ENCODE data around the gene ADAM21. TPM values are rescaled to one million over a fixed set of nuclear protein-coding genes. Genes with fewer than 3 reads are reported as not detected.
"Not testable (repeated sequence)": the region's sequence is repeated elsewhere in the genome, so short reads cannot be mapped to it uniquely, and the experiment has no call there.

ADAM21 gene
- total RNA-seq, 1 experiment from 2014 or later = 0.26 TPM

DNA sequence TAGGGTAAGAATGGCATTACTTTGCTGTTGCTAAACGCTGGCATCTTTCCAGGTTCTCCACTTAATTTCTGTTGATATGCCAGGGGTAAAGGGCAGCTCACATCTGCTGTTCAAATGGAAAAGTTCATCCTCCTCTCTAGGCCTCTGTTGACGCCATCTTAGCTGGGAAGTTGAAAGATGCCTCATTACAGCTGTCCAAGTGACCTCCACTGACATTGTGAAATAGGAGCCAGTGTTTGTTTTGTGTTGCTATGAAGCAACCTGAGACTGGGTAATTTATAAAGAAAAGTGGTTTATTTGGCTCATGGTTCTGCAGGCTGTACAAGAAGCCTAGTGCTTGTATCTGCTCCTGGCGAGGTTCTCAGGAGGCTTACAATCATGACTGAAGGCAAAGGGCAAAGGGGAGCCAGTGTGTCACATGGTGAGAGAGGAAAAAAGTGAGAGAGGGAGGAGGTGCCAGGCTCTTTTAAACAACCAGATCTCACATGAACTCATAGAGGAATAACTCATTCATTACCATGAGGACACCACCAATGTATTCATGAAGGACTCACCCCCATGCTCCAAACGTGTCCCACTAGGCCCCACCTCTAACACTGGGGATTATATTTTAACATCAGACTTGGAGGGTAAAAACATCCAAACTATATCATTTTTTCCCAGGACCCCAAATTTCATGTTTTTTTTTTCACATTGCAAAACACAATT, 3.2 kb upstream of the ADAM21 start:
- Histone ChIP-seq H3K9me3 (replicated peaks) (no peaks in the 10 kb centered on the region), H3K4me1 (replicated peaks) (no peaks in the 10 kb centered on the region), H3K27me3 (replicated peaks) (no peaks in the 10 kb centered on the region; the same call in 1 of the 2 replicates), H3K27ac (no peak overlapping the region), H3K36me3 (no peaks in the 10 kb centered on the region), H3K4me3 (no peak overlapping the region)
- no peak for DNase-seq (ENCODE audit: low read depth in 1 of 2, low spot score in 2 of 2)

- H3K36me3 ChIP-seq = no peaks in the 10 kb centered on the region
- H3K27ac ChIP-seq = no peak overlapping the region
- H3K9me3 ChIP-seq (replicated peaks) = no peaks in the 10 kb centered on the region
- H3K4me3 ChIP-seq = no peak overlapping the region
- DNase-seq (ENCODE audit: low read depth in 1 of 2, low spot score in 2 of 2) = no peak
- no peaks in the 10 kb centered on the region for H3K4me1 ChIP-seq (replicated peaks)
- no peaks in the 10 kb centered on the region; the same call in 1 of the 2 replicates for H3K27me3 ChIP-seq (replicated peaks)
These were observed 2.8 kb downstream of the ADAM21 start for GRCh38 chr14:70454731-70455130.

DNA sequence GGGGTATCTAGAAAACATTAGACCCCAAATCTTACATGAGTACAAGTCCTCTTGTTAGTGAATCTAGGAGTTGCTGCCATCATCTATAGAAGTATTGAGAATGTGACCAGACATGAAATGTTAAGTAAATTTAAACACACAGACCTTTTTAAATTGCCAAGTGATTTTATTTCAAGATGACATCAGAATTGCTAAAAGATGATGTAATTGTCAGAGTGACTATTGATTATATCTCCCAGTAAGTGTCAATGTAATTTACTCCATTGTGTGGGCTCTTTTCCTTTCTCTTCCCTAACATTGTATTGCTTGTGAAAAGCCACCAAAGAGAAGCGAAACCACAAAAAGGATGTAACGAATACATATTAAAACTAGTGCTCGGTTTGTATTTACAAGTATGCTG, 16.8 kb downstream of the ADAM21 start:
- Histone ChIP-seq H3K27ac (no peak overlapping the region), H3K36me3 (no peaks in the 10 kb centered on the region), H3K4me1 (replicated peaks) (no peaks in the 10 kb centered on the region), H3K4me3 (no peak overlapping the region), H3K27me3 (replicated peaks) (no peaks in the 10 kb centered on the region), H3K9me3 (replicated peaks) (no peaks in the 10 kb centered on the region)
- DNase-seq (ENCODE audit: low read depth in 1 of 2, low spot score in 2 of 2) = no peak

GRCh38 chr14:70470863-70471563, 19.0 kb downstream of the ADAM21 start:
- DNase-seq (ENCODE audit: low read depth in 1 of 2, low spot score in 2 of 2); H3K4me3 ChIP-seq; H3K27me3 ChIP-seq (replicated peaks); H3K36me3 ChIP-seq; H3K4me1 ChIP-seq (replicated peaks); H3K9me3 ChIP-seq (replicated peaks); H3K27ac ChIP-seq: not testable (repeated sequence)

- no peak for DNase-seq (ENCODE audit: low read depth in 1 of 2, low spot score in 2 of 2)
- no peaks in the 10 kb centered on the region for H3K4me1 ChIP-seq (replicated peaks)
These were observed 20.5 kb downstream of the ADAM21 start for GRCh38 chr14:70472253-70473159.

DNA sequence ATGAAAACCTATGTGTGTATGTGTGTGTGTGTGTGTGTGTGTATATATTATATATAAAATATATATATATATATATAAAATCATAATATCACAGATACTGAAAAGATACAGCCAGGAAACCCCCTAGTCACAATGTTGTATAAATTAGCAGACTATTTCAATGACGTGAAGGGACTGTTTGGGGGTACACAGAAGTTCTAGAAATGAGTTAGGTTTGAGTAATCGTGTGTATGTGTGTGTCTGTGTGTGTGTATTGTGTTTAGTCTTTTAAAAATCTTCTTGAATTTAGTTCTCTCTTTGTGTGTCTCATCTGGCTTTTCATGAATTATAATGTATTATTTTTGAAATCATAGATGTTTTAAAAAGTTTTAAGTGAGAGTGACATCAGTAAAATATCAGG, 21.9 kb downstream of the ADAM21 start:
- Histone ChIP-seq H3K9me3 (replicated peaks) (no peaks in the 10 kb centered on the region), H3K4me1 (replicated peaks) (no peaks in the 10 kb centered on the region), H3K36me3 (no peaks in the 10 kb centered on the region), H3K27me3 (replicated peaks) (no peaks in the 10 kb centered on the region), H3K4me3 (no peak overlapping the region), H3K27ac (no peak overlapping the region)
- no peak for DNase-seq (ENCODE audit: low read depth in 1 of 2, low spot score in 2 of 2)

More at GRCh38 chr14:70472253-70473159, 20.5 kb downstream of the ADAM21 start:
- H3K27ac ChIP-seq = no peak overlapping the region
- no peak overlapping the region for H3K4me3 ChIP-seq
- no peaks in the 10 kb centered on the region for H3K9me3 ChIP-seq (replicated peaks)
- H3K36me3 ChIP-seq = no peaks in the 10 kb centered on the region
- no peaks in the 10 kb centered on the region for H3K27me3 ChIP-seq (replicated peaks)

DNA sequence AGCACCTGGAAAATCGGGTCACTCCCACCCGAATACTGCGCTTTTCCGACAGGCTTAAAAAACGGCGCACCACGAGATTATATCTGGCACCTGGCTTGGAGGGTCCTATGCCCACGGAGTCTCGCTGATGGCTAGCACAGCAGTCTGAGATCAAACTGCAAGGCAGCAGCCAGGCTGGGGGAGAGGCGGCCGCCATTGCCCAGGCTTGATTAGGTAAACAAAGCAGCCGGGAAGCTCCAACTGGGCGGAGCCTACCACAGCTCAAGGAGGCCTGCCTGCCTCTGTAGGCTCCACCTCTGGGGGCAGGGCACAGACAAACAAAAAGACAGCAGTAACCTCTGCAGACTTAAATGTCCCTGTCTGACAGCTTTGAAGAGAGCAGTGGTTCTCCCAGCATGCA, 23.5 kb downstream of the ADAM21 start:
- H3K27ac ChIP-seq; DNase-seq (ENCODE audit: low read depth in 1 of 2, low spot score in 2 of 2); H3K4me1 ChIP-seq (replicated peaks); H3K36me3 ChIP-seq; H3K9me3 ChIP-seq (replicated peaks); H3K4me3 ChIP-seq; H3K27me3 ChIP-seq (replicated peaks): not testable (repeated sequence)

- H3K4me3 ChIP-seq; DNase-seq (ENCODE audit: low read depth in 1 of 2, low spot score in 2 of 2); H3K4me1 ChIP-seq (replicated peaks); H3K9me3 ChIP-seq (replicated peaks); H3K36me3 ChIP-seq; H3K27me3 ChIP-seq (replicated peaks); H3K27ac ChIP-seq: not testable (repeated sequence)
These were observed 25.6 kb downstream of the ADAM21 start for GRCh38 chr14:70477356-70478105.

DNA sequence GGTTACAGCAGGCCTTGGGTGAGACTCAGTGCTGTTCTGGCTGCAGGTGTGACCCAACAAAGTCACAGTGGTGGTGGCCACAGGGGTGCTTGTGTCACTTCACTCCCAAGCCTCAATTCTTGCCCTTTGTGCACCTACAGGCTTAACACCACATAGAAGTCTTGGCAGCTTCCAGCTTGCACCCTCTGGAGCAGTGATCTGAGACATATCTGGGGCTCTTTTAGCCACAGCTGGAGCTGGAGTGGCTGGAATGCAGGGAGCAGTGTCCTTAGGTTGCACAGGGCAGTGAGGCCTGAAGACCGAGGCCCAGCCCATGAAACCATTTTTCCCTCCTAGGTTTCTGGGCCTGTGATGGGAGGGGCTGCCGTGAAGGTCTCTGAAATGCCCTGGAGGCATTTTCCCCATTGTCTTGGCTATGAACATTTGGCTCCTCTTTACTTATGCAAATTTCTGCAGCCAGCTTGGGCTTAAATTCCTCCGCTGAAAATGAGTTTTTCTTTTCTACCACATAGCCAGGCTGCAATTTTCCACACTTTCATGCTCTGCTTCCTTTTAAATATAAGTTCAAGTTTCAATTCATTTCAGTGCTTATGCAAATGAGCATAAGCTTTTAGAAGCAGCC, 37.7 kb downstream of the ADAM21 start:
- Histone ChIP-seq H3K27ac (no peak overlapping the region), H3K36me3 (no peaks in the 10 kb centered on the region), H3K27me3 (replicated peaks) (no peaks in the 10 kb centered on the region), H3K4me1 (replicated peaks) (no peaks in the 10 kb centered on the region), H3K4me3 (no peak overlapping the region), H3K9me3 (replicated peaks) (no peaks in the 10 kb centered on the region; the same call in 1 of the 2 replicates)
- no peak for DNase-seq (ENCODE audit: low read depth in 1 of 2, low spot score in 2 of 2)

GRCh38 chr14:70498191-70498590, 46.2 kb downstream of the ADAM21 start:
- Histone ChIP-seq H3K27me3 (replicated peaks) (no peaks in the 10 kb centered on the region), H3K4me1 (replicated peaks) (no peaks in the 10 kb centered on the region), H3K9me3 (replicated peaks) (no peaks in the 10 kb centered on the region; the same call in 1 of the 2 replicates), H3K4me3 (no peak overlapping the region), H3K27ac (no peak overlapping the region), H3K36me3 (no peaks in the 10 kb centered on the region)
- no peak for DNase-seq (ENCODE audit: low read depth in 1 of 2, low spot score in 2 of 2)

Measured in SJSA1 (cell line).